AG10803 (cell line): Measurements from ENCODE around the gene RUFY1.
"Not testable (repeated sequence)": the region's sequence is repeated elsewhere in the genome, so short reads cannot be mapped to it uniquely, and the experiment has no call there.

Experiments
- DNase-seq: peaks from one replicate; pipeline ENCODE4 v3.0.0; 2010; ENCODE audit warnings: low read depth
- H3K4me3 ChIP-seq: 2 replicates; pipeline ENCODE4 v1.5.1; 2011; ENCODE audit warnings: mild to moderate bottlenecking, low read length, control low read depth
- CTCF ChIP-seq: conservative IDR thresholded peaks from 2 replicates; pipeline ENCODE4 v1.5.1; 2011; ENCODE audit warnings: mild to moderate bottlenecking, low read length, control low read depth, inconsistent platforms

The RUFY1 gene

GRCh38 chr5:179623906-179624741 is 73.8 kb downstream of the RUFY1 start:
- H3K4me3 ChIP-seq: peak overlapping the region; percentile 71
- DNase-seq: peak; percentile 87
- no peak for TF ChIP-seq CTCF

GRCh38 chr5:179624841-179625271 is 74.5 kb downstream of the RUFY1 start:
- TF ChIP-seq CTCF: no peak
- DNase-seq: no peak
- peak overlapping the region; percentile 71 for H3K4me3 ChIP-seq

- H3K4me3 ChIP-seq: peak overlapping the region; percentile 54
- not testable (repeated sequence) for DNase-seq
These were observed 83.4 kb downstream of the RUFY1 start for GRCh38 chr5:179633501-179634369.

GRCh38 chr5:179634370-179635172 is 84.2 kb downstream of the RUFY1 start:
- DNase-seq, H3K4me3 ChIP-seq: not testable (repeated sequence)

- DNase-seq: not testable (repeated sequence)
These were observed 88.9 kb downstream of the RUFY1 start for GRCh38 chr5:179639296-179639695.

GRCh38 chr5:179641745-179642144 is 91.4 kb downstream of the RUFY1 start:
- H3K4me3 ChIP-seq, DNase-seq: not testable (repeated sequence)

More at GRCh38 chr5:179639296-179639695, 88.9 kb downstream of the RUFY1 start:
- not testable (repeated sequence) for H3K4me3 ChIP-seq

GRCh38 chr5:179642626-179643025 is 92.3 kb downstream of the RUFY1 start:
- not testable (repeated sequence) for H3K4me3 ChIP-seq, DNase-seq

GRCh38 chr5:179643141-179643920 is 93.0 kb downstream of the RUFY1 start:
- H3K4me3 ChIP-seq, DNase-seq: not testable (repeated sequence)

- H3K4me3 ChIP-seq, DNase-seq: not testable (repeated sequence)
These were observed 94.4 kb downstream of the RUFY1 start for GRCh38 chr5:179644766-179645165.

- no peak overlapping the region for H3K4me3 ChIP-seq
- DNase-seq: no peak
- no peak for TF ChIP-seq CTCF
These were observed 98.1 kb downstream of the RUFY1 start for GRCh38 chr5:179648410-179648809.

GRCh38 chr5:179649166-179649703 is 98.9 kb downstream of the RUFY1 start:
- not testable (repeated sequence) for DNase-seq, H3K4me3 ChIP-seq

GRCh38 chr5:179650245-179650644 is 99.9 kb downstream of the RUFY1 start:
- not testable (repeated sequence) for DNase-seq, H3K4me3 ChIP-seq

- not testable (repeated sequence) for DNase-seq, H3K4me3 ChIP-seq
These were observed 102.8 kb downstream of the RUFY1 start for GRCh38 chr5:179653135-179653534.
